Gastrocnemius medialis (tissue), 4 donors: ENCODE measurements around the gene CPA5. TPM values are rescaled to one million over a fixed set of nuclear protein-coding genes. Genes with fewer than 3 reads are reported as not detected.

Source experiments
- ATAC-seq, 2 donors: fragments of 150-250 bp; one replicate each; pipeline ENCODE4 v1.9.1; 2016
- DNase-seq, 2 donors: peaks; one replicate each; pipeline ENCODE4 v3.0.0-alpha.2; 2019
- H3K27ac ChIP-seq, 4 donors: fragments of 200-600 bp; sonication (generic); 1 replicate in 1 of 4; 2 replicates in 3 of 4; pipeline ENCODE4 v1.5.1; 2016 to 2018; ENCODE audit warnings: mild to moderate bottlenecking in 2 of 4, moderate library complexity in 1 of 4
- H3K27me3 ChIP-seq, 3 donors: fragments of 200-600 bp; sonication (generic) in 2 of 3; 1 replicate in 1 of 3; 2 replicates in 2 of 3; pipeline versions ENCODE4 v1.5.1 to v1.6.0; 2016 to 2019; ENCODE audit warnings: mild to moderate bottlenecking in 1 of 3, moderate library complexity in 1 of 3
- H3K36me3 ChIP-seq, 2 donors: fragments of 200-600 bp; sonication (generic) in 1 of 2; one replicate each; pipeline ENCODE4 v1.5.1; 2017 to 2018
- H3K4me1 ChIP-seq, 2 donors: fragments of 200-600 bp; sonication (generic) in 1 of 2; one replicate each; pipeline ENCODE4 v1.5.1; 2016 to 2017; ENCODE audit warnings: mild to moderate bottlenecking in 2 of 2
- H3K4me3 ChIP-seq, 4 donors: fragments of 200-600 bp; sonication (generic) in 3 of 4; 1 replicate in 1 of 4; 2 replicates in 3 of 4; pipeline ENCODE4 v1.5.1; 2016 to 2019; ENCODE audit warnings: mild to moderate bottlenecking in 2 of 4
- H3K9me3 ChIP-seq, 3 donors: fragments of 200-600 bp; sonication (generic) in 2 of 3; 1 replicate in 1 of 3; 2 replicates in 2 of 3; pipeline ENCODE4 v1.5.1; 2016 to 2019
- CTCF ChIP-seq, 5 experiments: fragments of 450-650 bp in 3 of 5; fragments of 200-600 bp in 2 of 5; sonication (generic) in 2 of 5; IDR thresholded peaks in 4 of 5; conservative IDR thresholded peaks in 1 of 5; 1 replicate in 4 of 5; 2 replicates in 1 of 5; pipeline ENCODE4 v1.5.1; 2016 to 2019; ENCODE audit warnings: antibody characterized with exemption in 5 of 5, mild to moderate bottlenecking in 3 of 5, moderate library complexity in 3 of 5
- POLR2A ChIP-seq, 2 donors: fragments of 450-650 bp; IDR thresholded peaks; one replicate each; pipeline ENCODE4 v1.6.1; 2017; ENCODE audit warnings: antibody characterized with exemption in 2 of 2, mild to moderate bottlenecking in 2 of 2, moderate library complexity in 2 of 2
- in situ Hi-C, 4 donors: fragments of 200-750 bp; cut with MboI; loops; one replicate each; pipeline versions ENCODE4 v1.15.0 to v1.8.0; 2017; ENCODE audit warnings: low sequenced_read_pairs in 4 of 4
- intact Hi-C: fragments of 100-400 bp; cut with DNase I; formaldehyde crosslinking; loops from one replicate; pipeline ENCODE4 v1.15.1; 2023; ENCODE audit warnings: low total_unique reads
- total RNA-seq, 4 donors: library from RNA; depleted of rRNA; stranded (reverse); fragments of >200 nt; gene quantifications; one replicate each; pipeline versions ENCODE4 v1.1.0 to v1.2.3, GENCODE V29; 2016

CPA5 gene
- total RNA-seq, 4 donors from 2014 or later: not detected

- H3K9me3 ChIP-seq: no peaks in the 10 kb centered on the region
- H3K4me3 ChIP-seq: no peak overlapping the region
- intact Hi-C loops (no loop called here), in situ Hi-C loops (no loop called here)
- no peaks in the 10 kb centered on the region for H3K4me1 ChIP-seq
- no peak for DNase-seq
- TF ChIP-seq CTCF (IDR thresholded peaks at IDR 0.05 in 4 of 5, conservative IDR thresholded peaks at IDR 0.05 in 1 of 5) (no peak), POLR2A (IDR thresholded peaks at IDR 0.05) (no peak)
- no peak for ATAC-seq
- H3K27me3 ChIP-seq: no peaks in the 10 kb centered on the region
- no peaks in the 10 kb centered on the region for H3K36me3 ChIP-seq
- no peak overlapping the region for H3K27ac ChIP-seq
Measured at GRCh38 chr7:130332259-130333053, 12.2 kb upstream of the CPA5 start.

GRCh38 chr7:130333832-130334231 is 10.8 kb upstream of the CPA5 start:
- in situ Hi-C loops (no loop called here), intact Hi-C loops (no loop called here)
- no peaks in the 10 kb centered on the region for H3K9me3 ChIP-seq
- H3K27me3 ChIP-seq: no peaks in the 10 kb centered on the region
- H3K36me3 ChIP-seq: no peaks in the 10 kb centered on the region
- TF ChIP-seq POLR2A (IDR thresholded peaks at IDR 0.05) (no peak), CTCF (IDR thresholded peaks at IDR 0.05 in 4 of 5, conservative IDR thresholded peaks at IDR 0.05 in 1 of 5) (no peak)
- H3K4me1 ChIP-seq: no peaks in the 10 kb centered on the region
- ATAC-seq: no peak
- DNase-seq: no peak
- no peak overlapping the region for H3K4me3 ChIP-seq
- H3K27ac ChIP-seq: no peak overlapping the region

GRCh38 chr7:130334274-130334673 is 10.3 kb upstream of the CPA5 start:
- DNase-seq (no peak), ATAC-seq (no peak)
- Histone ChIP-seq H3K4me1 (no peaks in the 10 kb centered on the region), H3K9me3 (no peaks in the 10 kb centered on the region), H3K27me3 (no peaks in the 10 kb centered on the region), H3K36me3 (no peaks in the 10 kb centered on the region), H3K27ac (no peak overlapping the region), H3K4me3 (no peak overlapping the region)
- in situ Hi-C loops: no loop called here
- intact Hi-C loops: no loop called here
- TF ChIP-seq CTCF (IDR thresholded peaks at IDR 0.05 in 4 of 5, conservative IDR thresholded peaks at IDR 0.05 in 1 of 5) (no peak), POLR2A (IDR thresholded peaks at IDR 0.05) (no peak)

- TF ChIP-seq POLR2A (IDR thresholded peaks at IDR 0.05) (no peak), CTCF (IDR thresholded peaks at IDR 0.05 in 4 of 5, conservative IDR thresholded peaks at IDR 0.05 in 1 of 5) (no peak)
- Histone ChIP-seq H3K27ac (no peak overlapping the region), H3K36me3 (no peaks in the 10 kb centered on the region), H3K27me3 (no peaks in the 10 kb centered on the region), H3K4me3 (no peak overlapping the region), H3K9me3 (no peaks in the 10 kb centered on the region), H3K4me1 (no peaks in the 10 kb centered on the region)
- ATAC-seq (no peak), DNase-seq (no peak)
- intact Hi-C loops (no loop called here), in situ Hi-C loops (no loop called here)
Measured at GRCh38 chr7:130337410-130337971, 7.1 kb upstream of the CPA5 start.
